Prostate gland (tissue), 2 donors: ENCODE results near the gene ASAP3. TPM values are rescaled to one million over a fixed set of nuclear protein-coding genes. Genes with fewer than 3 reads are reported as not detected.

Source experiments
- DNase-seq: peaks from one replicate; pipeline ENCODE4 v3.0.0-alpha.2; 2019; ENCODE audit warnings: low spot score
- H3K27ac ChIP-seq, 2 donors: fragments of 200-600 bp; sonication (generic); 2 replicates each; pipeline ENCODE4 v1.5.1; 2017 to 2019
- H3K27me3 ChIP-seq: fragments of 200-600 bp; sonication (generic); replicated peaks from 2 replicates; pipeline ENCODE4 v1.5.1; 2019; ENCODE audit not compliant: insufficient read depth
- H3K36me3 ChIP-seq, 2 donors: fragments of 200-600 bp; sonication (generic); 1 replicate in 1 of 2; 2 replicates in 1 of 2; pipeline versions ENCODE4 v1.5.1 to v1.8.1; 2017 to 2019
- H3K4me1 ChIP-seq: fragments of 200-600 bp; sonication (generic); replicated peaks from 2 replicates; pipeline ENCODE4 v1.5.1; 2019
- H3K4me3 ChIP-seq, 2 donors: fragments of 200-600 bp; sonication (generic); 2 replicates each; pipeline ENCODE4 v1.5.1; 2017 to 2019
- H3K9me3 ChIP-seq: fragments of 200-600 bp; sonication (generic); 2 replicates; pipeline ENCODE4 v1.5.1; 2017
- CTCF ChIP-seq, 4 experiments: fragments of 200-600 bp in 2 of 4; fragments of 450-650 bp in 2 of 4; sonication (generic) in 2 of 4; IDR thresholded peaks; 1 replicate in 3 of 4; 2 replicates in 1 of 4; pipeline ENCODE4 v1.5.1; 2016 to 2019; ENCODE audit warnings: antibody characterized with exemption in 4 of 4, mild to moderate bottlenecking in 2 of 4, moderate library complexity in 2 of 4
- POLR2A ChIP-seq: fragments of 450-650 bp; IDR thresholded peaks from one replicate; pipeline ENCODE4 v1.6.1; 2016; ENCODE audit warnings: antibody characterized with exemption, mild to moderate bottlenecking
- POLR2AphosphoS5 ChIP-seq: sonication (generic); formaldehyde crosslinking; IDR thresholded peaks from one replicate; pipeline ENCODE4 v1.6.1; 2017; ENCODE audit warnings: antibody characterized with exemption
- WGBS: methylation state at CpG from one replicate; pipeline ENCODE4 v1.1.5; 2018; 5-methylcytosine and 5-hydroxymethylcytosine counted together
- intact Hi-C: fragments of 100-400 bp; cut with DNase I; formaldehyde crosslinking; loops from one replicate; pipeline ENCODE4 v1.14.2; 2022
- total RNA-seq, 2 donors: library from RNA; depleted of rRNA; stranded (reverse); fragments of >200 nt; gene quantifications; one replicate each; pipeline ENCODE4 v1.1.0, GENCODE V29; 2016

Gene ASAP3
- total RNA-seq, 2 donors from 2014 or later = 76.5 to 83.1 TPM

GRCh38 chr1:23430803-23431202 is 53.2 kb downstream of the ASAP3 start:
- Histone ChIP-seq H3K4me1 (no peaks in the 10 kb centered on the region), H3K27me3 (no peaks in the 10 kb centered on the region), H3K4me3 (no peak overlapping the region), H3K27ac (no peak overlapping the region), H3K36me3 (peaks cover 3 to 8% of the 10 kb centered on the region in 2 donors), H3K9me3 (no peaks in the 10 kb centered on the region)
- intact Hi-C loops = no loop called here
- 94% methylated on average over 12 of the region's 12 CpGs for WGBS
- TF ChIP-seq POLR2A (no peak), CTCF (IDR thresholded peaks at IDR 0.05) (no peak), POLR2AphosphoS5 (no peak)
- DNase-seq = no peak

GRCh38 chr1:23428136-23428905 is 55.7 kb downstream of the ASAP3 start:
- no peaks in the 10 kb centered on the region for H3K27me3 ChIP-seq
- DNase-seq = no peak
- TF ChIP-seq POLR2A = no peak
- no peak for TF ChIP-seq POLR2AphosphoS5
- TF ChIP-seq CTCF (IDR thresholded peaks at IDR 0.05) = no peak
- intact Hi-C loops = no loop called here
- H3K9me3 ChIP-seq = no peaks in the 10 kb centered on the region
- H3K4me3 ChIP-seq = no peak overlapping the region
- H3K27ac ChIP-seq = no peak overlapping the region
- 88% methylated on average over 2 of the region's 2 CpGs for WGBS
- H3K36me3 ChIP-seq = peaks cover 0 to 8% of the 10 kb centered on the region in 2 donors
- H3K4me1 ChIP-seq = no peaks in the 10 kb centered on the region

- no peaks in the 10 kb centered on the region for H3K27me3 ChIP-seq
- no peak for TF ChIP-seq POLR2A
- no peak for DNase-seq
- intact Hi-C loops = no loop called here
- WGBS = 95% methylated on average over 3 of the region's 3 CpGs
- no peak overlapping the region for H3K27ac ChIP-seq
- H3K9me3 ChIP-seq = no peaks in the 10 kb centered on the region
- H3K4me1 ChIP-seq = peaks cover 4% of the 10 kb centered on the region
- no peak overlapping the region for H3K4me3 ChIP-seq
- peaks cover 0 to 8% of the 10 kb centered on the region in 2 donors for H3K36me3 ChIP-seq
These were observed 56.4 kb downstream of the ASAP3 start for GRCh38 chr1:23427550-23427949.

- intact Hi-C loops = no loop called here
- DNase-seq = no peak
These were observed 57.2 kb downstream of the ASAP3 start for GRCh38 chr1:23426828-23427227.

GRCh38 chr1:23425193-23425494 is 58.8 kb downstream of the ASAP3 start:
- no peak for TF ChIP-seq POLR2AphosphoS5
- no peak for TF ChIP-seq POLR2A
- TF ChIP-seq CTCF (IDR thresholded peaks at IDR 0.05) = no peak
- intact Hi-C loops = no loop called here
- peaks cover 6% of the 10 kb centered on the region for H3K4me1 ChIP-seq
- no peaks in the 10 kb centered on the region for H3K36me3 ChIP-seq
- peak overlapping the region; percentile 67 to 78 for H3K4me3 ChIP-seq
- DNase-seq = no peak
- no peaks in the 10 kb centered on the region for H3K9me3 ChIP-seq
- H3K27ac ChIP-seq = peak overlapping the region; percentile 84 to 88
- WGBS = 19% methylated on average over 5 of the region's 5 CpGs
- no peaks in the 10 kb centered on the region for H3K27me3 ChIP-seq

More at GRCh38 chr1:23426828-23427227, 57.2 kb downstream of the ASAP3 start:
- no peak for TF ChIP-seq POLR2A
- TF ChIP-seq CTCF (IDR thresholded peaks at IDR 0.05) = no peak
- TF ChIP-seq POLR2AphosphoS5 = no peak
- H3K36me3 ChIP-seq = peaks cover 0 to 8% of the 10 kb centered on the region in 2 donors
- H3K27me3 ChIP-seq = no peaks in the 10 kb centered on the region
- no peak overlapping the region for H3K27ac ChIP-seq
- WGBS = 79% methylated on average over 2 of the region's 2 CpGs
- no peaks in the 10 kb centered on the region for H3K9me3 ChIP-seq
- H3K4me3 ChIP-seq = no peak overlapping the region
- peaks cover 6% of the 10 kb centered on the region for H3K4me1 ChIP-seq
